Parathyroid adenoma (tissue), 2 donors: ENCODE data around the gene TCF7.

Experiments
- H2AFZ ChIP-seq: fragments of 300-600 bp; sonication (generic); one replicate; pipeline ENCODE4 v1.7.0; 2017; ENCODE audit warnings: antibody characterized with exemption, mild to moderate bottlenecking
- H3K27ac ChIP-seq: fragments of 300-600 bp; sonication (generic); one replicate; pipeline ENCODE4 v1.7.0; 2017
- H3K27me3 ChIP-seq: fragments of 300-600 bp; sonication (generic); one replicate; pipeline ENCODE4 v1.7.0; 2017; ENCODE audit warnings: low read length; ENCODE audit not compliant: control insufficient read depth, insufficient read depth
- H3K36me3 ChIP-seq: fragments of 300-600 bp; sonication (generic); one replicate; pipeline ENCODE4 v1.7.0; 2017; ENCODE audit warnings: low read length; ENCODE audit not compliant: control insufficient read depth, insufficient read depth
- H3K4me1 ChIP-seq: fragments of 300-600 bp; sonication (generic); one replicate; pipeline ENCODE4 v1.7.0; 2017; ENCODE audit warnings: control low read depth
- H3K4me2 ChIP-seq: fragments of 300-600 bp; sonication (generic); one replicate; pipeline ENCODE4 v1.7.0; 2017; ENCODE audit warnings: low read length
- H3K4me3 ChIP-seq: fragments of 300-600 bp; sonication (generic); one replicate; pipeline ENCODE4 v1.7.0; 2017; ENCODE audit warnings: low read depth, low read length
- H3K79me2 ChIP-seq: fragments of 300-600 bp; sonication (generic); one replicate; pipeline ENCODE4 v1.7.0; 2017; ENCODE audit warnings: control low read depth
- H3K9ac ChIP-seq: fragments of 300-600 bp; sonication (generic); one replicate; pipeline ENCODE4 v1.7.0; 2017; ENCODE audit warnings: mild to moderate bottlenecking
- H3K9me3 ChIP-seq: fragments of 300-600 bp; sonication (generic); one replicate; pipeline ENCODE4 v1.7.0; 2017; ENCODE audit warnings: low read length; ENCODE audit not compliant: control insufficient read depth
- TF ChIP-seq, protein P1 (sequence below): fragments of 300-600 bp; sonication (generic); IDR thresholded peaks from one replicate; pipeline ENCODE4 v1.7.0; 2017; ENCODE audit warnings: antibody characterized with exemption, mild to moderate bottlenecking
- donor health status: primary hyperparathyroidism.

TCF7 gene

DNA sequence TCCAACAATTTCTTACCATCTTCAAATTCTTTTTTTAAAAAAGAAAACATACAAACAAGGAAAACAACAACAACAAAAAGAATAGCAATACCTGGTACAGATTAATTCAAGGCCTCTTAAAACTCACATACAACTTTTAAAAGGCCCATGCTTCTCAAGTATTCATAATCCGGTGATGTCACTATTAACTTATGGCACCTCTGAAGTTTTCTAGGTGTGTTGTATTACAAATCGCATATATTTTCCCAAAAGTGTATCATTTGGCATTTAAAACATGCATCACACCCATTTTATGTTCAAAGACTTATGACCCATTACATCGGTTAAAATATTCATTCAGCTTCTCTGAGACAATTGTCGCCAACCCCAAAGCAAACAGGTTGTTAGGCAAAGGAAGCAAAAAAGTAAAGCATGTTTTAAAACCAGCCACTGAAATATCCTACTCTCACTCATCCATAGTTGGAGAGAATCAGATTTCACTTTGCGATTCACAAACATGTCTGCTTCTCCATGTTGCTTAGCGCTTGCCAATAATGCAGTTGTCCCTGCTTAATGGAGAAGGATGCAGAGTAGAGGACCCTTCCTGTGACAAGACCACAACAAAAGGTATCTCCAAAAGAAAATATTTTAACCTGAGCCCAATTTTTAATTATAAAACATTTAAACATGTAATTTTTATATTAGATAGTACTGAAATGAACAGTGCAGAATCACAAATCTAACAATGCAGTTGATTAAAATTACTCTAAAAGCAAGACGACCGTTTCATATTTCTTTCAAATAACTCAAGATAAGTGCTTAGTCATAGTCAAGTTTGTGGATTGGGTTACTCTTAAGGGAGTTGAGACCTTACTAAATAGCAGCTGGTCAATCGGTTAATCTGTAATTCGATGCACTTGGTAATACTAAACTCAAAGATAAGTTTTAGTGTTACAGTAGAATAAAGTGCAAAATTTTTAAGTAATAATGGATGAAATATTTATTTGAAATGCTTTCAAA is 60.7 kb downstream of the TCF7 start:
- H3K79me2 ChIP-seq, result peaks cover 32% of the 10 kb centered on the region
- peak overlapping the region; percentile 83 for H3K4me2 ChIP-seq
- TF ChIP-seq, protein P1, sequence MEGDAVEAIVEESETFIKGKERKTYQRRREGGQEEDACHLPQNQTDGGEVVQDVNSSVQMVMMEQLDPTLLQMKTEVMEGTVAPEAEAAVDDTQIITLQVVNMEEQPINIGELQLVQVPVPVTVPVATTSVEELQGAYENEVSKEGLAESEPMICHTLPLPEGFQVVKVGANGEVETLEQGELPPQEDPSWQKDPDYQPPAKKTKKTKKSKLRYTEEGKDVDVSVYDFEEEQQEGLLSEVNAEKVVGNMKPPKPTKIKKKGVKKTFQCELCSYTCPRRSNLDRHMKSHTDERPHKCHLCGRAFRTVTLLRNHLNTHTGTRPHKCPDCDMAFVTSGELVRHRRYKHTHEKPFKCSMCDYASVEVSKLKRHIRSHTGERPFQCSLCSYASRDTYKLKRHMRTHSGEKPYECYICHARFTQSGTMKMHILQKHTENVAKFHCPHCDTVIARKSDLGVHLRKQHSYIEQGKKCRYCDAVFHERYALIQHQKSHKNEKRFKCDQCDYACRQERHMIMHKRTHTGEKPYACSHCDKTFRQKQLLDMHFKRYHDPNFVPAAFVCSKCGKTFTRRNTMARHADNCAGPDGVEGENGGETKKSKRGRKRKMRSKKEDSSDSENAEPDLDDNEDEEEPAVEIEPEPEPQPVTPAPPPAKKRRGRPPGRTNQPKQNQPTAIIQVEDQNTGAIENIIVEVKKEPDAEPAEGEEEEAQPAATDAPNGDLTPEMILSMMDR, result no peak
- peak overlapping the region; percentile 95 for H3K4me3 ChIP-seq
- H3K36me3 ChIP-seq, result no peaks in the 10 kb centered on the region
- H3K9ac ChIP-seq, result peak overlapping the region; percentile 91
- peak overlapping the region; percentile 99 for H3K27ac ChIP-seq
- no peak overlapping the region for H2AFZ ChIP-seq
- no peaks in the 10 kb centered on the region for H3K27me3 ChIP-seq
- H3K9me3 ChIP-seq, result no peaks in the 10 kb centered on the region
- H3K4me1 ChIP-seq, result peaks cover 4% of the 10 kb centered on the region

DNA sequence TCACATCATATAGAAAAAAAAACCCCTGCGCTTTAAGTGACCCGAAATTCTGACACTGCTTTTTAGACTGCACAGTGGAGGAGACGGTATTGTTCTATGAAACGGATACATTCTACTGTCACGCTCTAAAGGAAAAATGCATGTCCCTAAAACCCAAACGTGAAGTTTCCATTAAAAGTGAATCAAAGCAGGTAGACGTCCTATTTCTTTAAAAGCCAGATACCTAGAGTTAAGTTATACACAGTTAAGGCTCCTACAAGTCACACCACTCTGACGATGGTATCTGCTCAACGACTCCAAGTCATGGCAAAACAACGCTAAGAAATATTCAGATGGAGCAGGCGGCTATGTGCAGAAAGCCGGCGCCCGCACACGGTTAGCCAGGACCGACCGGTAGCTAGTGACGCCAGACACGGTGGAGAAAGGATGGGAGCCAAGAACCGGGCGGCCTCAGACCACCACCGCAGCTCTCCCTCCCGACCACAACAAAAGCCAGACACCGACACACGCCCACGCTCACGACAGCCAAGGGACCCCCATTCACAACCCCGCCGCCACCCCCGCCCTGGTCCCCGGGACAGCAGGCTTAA is 61.5 kb downstream of the TCF7 start:
- TF ChIP-seq, protein P1, result no peak
- peak overlapping the region; percentile 94 for H2AFZ ChIP-seq
- no peaks in the 10 kb centered on the region for H3K36me3 ChIP-seq
- H3K79me2 ChIP-seq, result peaks cover 25% of the 10 kb centered on the region
- H3K4me2 ChIP-seq, result peak overlapping the region; percentile 83
- H3K27ac ChIP-seq, result peak overlapping the region; percentile 99
- H3K4me3 ChIP-seq, result peak overlapping the region; percentile 95
- H3K9ac ChIP-seq, result peak overlapping the region; percentile 91
- H3K27me3 ChIP-seq, result no peaks in the 10 kb centered on the region
- no peaks in the 10 kb centered on the region for H3K9me3 ChIP-seq
- H3K4me1 ChIP-seq, result peaks cover 4% of the 10 kb centered on the region

DNA sequence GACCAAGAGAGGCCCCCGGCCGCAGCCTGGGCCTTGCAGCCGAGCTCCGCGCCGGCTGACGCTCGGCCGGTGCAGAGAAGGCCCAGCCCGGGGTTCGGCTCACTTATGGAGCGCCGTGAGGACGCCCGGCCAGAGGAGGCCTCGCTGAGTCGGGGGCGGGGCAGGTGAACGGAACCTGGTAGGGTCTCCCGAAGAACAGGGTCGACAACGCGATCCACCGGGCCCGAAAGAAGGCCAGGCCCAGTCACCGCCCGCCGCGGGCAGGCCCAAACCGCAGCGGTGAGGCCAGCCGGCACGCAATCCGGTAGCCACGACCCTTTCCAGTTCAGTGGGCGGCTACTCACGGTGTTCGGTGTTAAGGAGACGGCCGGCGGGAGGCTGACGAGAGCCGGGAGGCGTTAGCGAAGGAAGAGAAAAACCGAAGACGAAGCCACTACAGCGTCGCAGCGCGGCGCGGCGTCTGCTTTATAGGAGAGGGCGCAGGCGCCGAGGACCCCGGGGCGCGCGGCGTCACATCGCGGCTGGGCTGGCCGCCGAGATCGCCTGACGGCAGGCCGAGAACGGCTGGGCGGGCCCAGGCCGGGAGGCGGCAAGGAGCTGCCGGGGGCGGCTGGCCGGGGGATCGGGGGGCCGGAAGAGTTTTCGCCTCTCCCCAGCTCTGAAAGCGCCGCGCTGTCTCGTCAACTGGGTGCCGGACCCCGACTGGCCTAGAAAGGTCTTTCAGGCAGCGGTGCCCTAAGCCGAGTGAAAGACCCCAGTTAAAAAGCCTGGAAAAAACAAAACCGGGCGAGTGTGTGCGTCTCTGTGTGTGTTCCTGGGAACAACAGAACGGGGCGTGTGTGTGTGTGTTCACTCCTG is 62.3 kb downstream of the TCF7 start, which contains the start of gene SKP1:
TSS of gene SKP1 (minus strand) at position 440 of the 858 bp plus-strand sequence. CDS start 2,928 bp downstream, outside the sequence.
- H2AFZ ChIP-seq, result peak within 1 kb of the TSS; percentile 94
- peak within 1 kb of the TSS; percentile 99 for H3K27ac ChIP-seq
- H3K9ac ChIP-seq, result peak within 1 kb of the TSS; percentile 91
- H3K4me1 ChIP-seq, result peaks cover 4% of the 10 kb centered on the region
- TF ChIP-seq, protein P1, result no peak
- H3K4me3 ChIP-seq, result peak within 1 kb of the TSS; percentile 95
- H3K27me3 ChIP-seq, result no peaks in the 10 kb centered on the region
- peak within 1 kb of the TSS; percentile 83 for H3K4me2 ChIP-seq
- H3K9me3 ChIP-seq, result no peaks in the 10 kb centered on the region
- no peaks in the 10 kb centered on the region for H3K36me3 ChIP-seq
- H3K79me2 ChIP-seq, result peaks cover 18% of the 10 kb centered on the region

DNA sequence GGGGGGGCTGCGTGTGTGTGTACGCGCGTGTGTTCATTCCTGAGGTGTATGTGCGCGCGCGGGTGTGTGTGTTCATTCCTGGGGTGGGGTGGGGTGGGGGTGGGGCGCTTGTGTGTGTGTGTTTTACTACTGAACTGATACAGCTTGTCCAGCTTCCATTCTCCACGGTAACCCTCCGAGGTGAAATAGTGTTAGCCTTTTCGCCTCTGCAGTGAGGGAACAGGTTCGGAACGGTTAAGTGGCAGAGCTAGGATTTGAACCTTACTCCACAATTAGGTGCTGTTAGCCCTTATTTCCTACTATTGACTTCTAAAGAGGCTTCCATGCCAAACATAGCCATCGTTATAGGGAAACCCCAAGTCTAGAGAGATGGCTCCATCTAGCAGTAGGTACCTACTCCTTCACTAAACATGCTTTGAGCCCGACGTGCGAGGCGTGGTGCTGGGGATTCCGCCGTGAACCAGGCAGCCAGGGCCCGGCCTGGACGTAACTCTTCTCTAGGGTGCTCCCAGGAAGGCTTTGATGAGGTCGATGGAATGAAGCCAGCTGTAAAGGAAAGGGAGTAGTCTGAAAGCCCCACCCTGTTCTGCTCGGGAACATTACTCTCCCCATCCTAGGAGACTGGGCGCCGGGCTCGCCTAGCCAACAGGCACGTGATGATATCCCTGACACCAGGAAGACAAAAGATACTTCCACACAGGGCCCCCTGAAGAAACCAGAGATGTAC is 63.1 kb downstream of the TCF7 start:
- Histone ChIP-seq H3K4me3 (peak overlapping the region; percentile 95), H3K4me2 (peak overlapping the region; percentile 83), H3K79me2 (peaks cover 10% of the 10 kb centered on the region), H3K9ac (peak overlapping the region; percentile 91), H3K36me3 (no peaks in the 10 kb centered on the region), H3K9me3 (no peaks in the 10 kb centered on the region), H3K27me3 (no peaks in the 10 kb centered on the region), H3K27ac (peak overlapping the region; percentile 99), H2AFZ (peak overlapping the region; percentile 94), H3K4me1 (peaks cover 4% of the 10 kb centered on the region)
- TF ChIP-seq, protein P1, result no peak
